Islet of Langerhans (tissue), 1 donor: ENCODE results near the gene CCDC120.

Source experiments
- FAIRE-seq: peaks from one replicate; lab custom pipeline; 2011; peaks lifted over from hg19 to GRCh38; lab: Jason Lieb, UNC

The CCDC120 gene

GRCh38 chrX:49058794-49059193 is at the start of gene CCDC120:
CCDC120 (plus strand) TSS chrX:49058999; CDS start chrX:49062042, 3,043 bp downstream.
- FAIRE-seq = no peak

GRCh38 chrX:49019050-49019449 is 39.7 kb upstream of the CCDC120 start:
- no peak for FAIRE-seq

GRCh38 chrX:49019599-49020249 is 39.1 kb upstream of the CCDC120 start:
- no peak for FAIRE-seq

- FAIRE-seq = no peak
These were observed 28.9 kb upstream of the CCDC120 start for GRCh38 chrX:49029876-49030275.

GRCh38 chrX:49030283-49030682 is 28.5 kb upstream of the CCDC120 start:
- no peak for FAIRE-seq

GRCh38 chrX:49037883-49038475 is 20.8 kb upstream of the CCDC120 start:
- no peak for FAIRE-seq

- peak; percentile 47 for FAIRE-seq
These were observed 19.0 kb upstream of the CCDC120 start for GRCh38 chrX:49039598-49040375.

- no peak for FAIRE-seq
These were observed 18.3 kb upstream of the CCDC120 start for GRCh38 chrX:49040376-49040955.

GRCh38 chrX:49041744-49042580 is 16.8 kb upstream of the CCDC120 start:
- no peak for FAIRE-seq

- FAIRE-seq = no peak
These were observed 16.1 kb upstream of the CCDC120 start for GRCh38 chrX:49042581-49043219.

- peak; percentile 93 for FAIRE-seq
These were observed 15.4 kb upstream of the CCDC120 start, which contains the start of gene TFE3 for GRCh38 chrX:49043220-49043986. TFE3 (minus strand) TSS chrX:49043357; CDS start chrX:49043226, 131 bp downstream.

GRCh38 chrX:49043987-49044281 is 14.9 kb upstream of the CCDC120 start:
- no peak for FAIRE-seq

GRCh38 chrX:49053223-49054072 is 5.4 kb upstream of the CCDC120 start:
- peak; percentile 53 for FAIRE-seq

- FAIRE-seq = no peak
These were observed 4.6 kb upstream of the CCDC120 start for GRCh38 chrX:49054073-49054762.

GRCh38 chrX:49059201-49059600 is 402 bp downstream of the CCDC120 start:
- no peak for FAIRE-seq

GRCh38 chrX:49059681-49060085 is 884 bp downstream of the CCDC120 start:
- FAIRE-seq = no peak

- no peak for FAIRE-seq
These were observed 2.1 kb downstream of the CCDC120 start for GRCh38 chrX:49060914-49061313.

GRCh38 chrX:49061490-49061889 is 2.7 kb downstream of the CCDC120 start:
- FAIRE-seq = no peak

GRCh38 chrX:49061916-49062315 is 3.1 kb downstream of the CCDC120 start:
- FAIRE-seq = no peak
